Retina (tissue), 1 donor: ENCODE data around the gene NHLH2.
A peak's percentile ranks its signal among the peaks of the same experiment; 100 is the strongest.

ENCODE experiments used
- DNase-seq: peaks from one replicate; pipeline ENCODE4 v3.0.0-alpha.2; 2016

Gene NHLH2

DNA sequence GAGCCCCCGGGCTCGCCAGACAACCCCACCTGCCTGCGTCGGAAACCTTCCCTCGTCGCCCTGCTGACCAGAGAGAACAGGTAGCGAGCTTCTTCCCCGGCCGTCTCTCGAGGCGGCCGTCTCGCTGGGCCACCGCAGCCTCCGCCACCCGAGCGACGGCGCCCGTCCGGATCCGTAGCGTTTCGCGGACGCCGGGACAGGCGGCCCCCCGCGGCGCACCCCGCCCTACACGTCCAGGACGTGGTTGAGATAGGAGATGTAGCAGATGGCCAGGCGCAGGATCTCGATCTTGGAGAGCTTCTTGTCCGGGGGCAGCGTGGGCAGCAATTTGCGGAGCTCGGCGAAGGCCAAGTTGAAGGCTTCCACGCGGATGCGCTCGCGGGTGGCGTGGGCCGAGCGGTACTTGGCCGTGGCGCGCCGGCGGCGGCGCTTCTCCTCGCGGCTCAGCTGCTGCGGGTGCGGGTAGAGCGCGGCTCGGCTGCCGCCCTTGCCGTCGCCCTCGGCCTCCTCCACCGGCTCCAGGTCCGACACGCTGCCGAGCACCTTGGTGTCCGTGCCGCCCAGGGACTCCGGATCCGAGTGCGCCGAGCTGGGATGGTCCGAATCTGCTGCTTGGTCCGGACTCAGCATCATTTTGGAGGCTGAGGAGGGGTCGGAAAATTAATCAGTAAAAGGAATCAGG, 3.0 kb downstream of the NHLH2 start:
- DNase-seq = peak; percentile 77

DNA sequence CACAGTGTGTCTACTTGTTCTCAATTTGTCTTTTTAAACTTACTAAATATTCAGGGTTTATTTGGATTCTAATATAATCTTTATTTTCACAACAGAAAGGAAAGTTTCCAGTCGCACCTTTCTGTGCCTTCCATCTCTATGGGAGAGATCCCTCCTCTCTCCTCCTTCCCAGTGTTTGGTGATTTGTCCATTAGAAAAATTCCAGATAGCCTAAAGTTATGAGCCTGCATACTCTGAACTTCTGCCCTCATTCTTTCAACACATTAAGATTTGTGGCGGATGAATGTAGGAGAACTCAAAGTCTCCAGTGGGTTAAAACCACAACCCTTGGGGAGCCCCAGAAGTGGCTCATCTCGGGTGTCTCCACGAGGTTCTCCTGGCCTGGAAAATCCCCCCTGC, 3.6 kb downstream of the NHLH2 start:
- DNase-seq = no peak

DNA sequence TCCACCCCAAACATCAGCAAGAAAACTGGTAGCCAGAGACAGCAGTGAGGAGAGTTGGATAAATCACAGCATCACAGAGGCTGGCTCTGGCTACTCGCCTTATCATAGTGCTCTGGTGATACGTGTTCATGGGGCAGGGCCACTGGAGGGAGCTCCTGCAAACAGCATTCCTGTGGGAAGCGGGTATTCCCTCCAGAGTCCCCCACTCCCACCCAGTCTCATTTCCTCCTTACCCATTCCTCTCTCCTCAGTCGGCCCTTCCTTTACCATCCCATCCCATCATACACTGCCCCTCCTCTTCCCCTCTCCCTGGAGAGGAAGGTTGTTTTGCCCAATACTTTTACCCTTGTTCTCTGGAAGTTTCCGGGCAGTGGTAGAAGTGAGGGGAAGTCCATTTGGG, 7.1 kb downstream of the NHLH2 start:
- DNase-seq = no peak

DNA sequence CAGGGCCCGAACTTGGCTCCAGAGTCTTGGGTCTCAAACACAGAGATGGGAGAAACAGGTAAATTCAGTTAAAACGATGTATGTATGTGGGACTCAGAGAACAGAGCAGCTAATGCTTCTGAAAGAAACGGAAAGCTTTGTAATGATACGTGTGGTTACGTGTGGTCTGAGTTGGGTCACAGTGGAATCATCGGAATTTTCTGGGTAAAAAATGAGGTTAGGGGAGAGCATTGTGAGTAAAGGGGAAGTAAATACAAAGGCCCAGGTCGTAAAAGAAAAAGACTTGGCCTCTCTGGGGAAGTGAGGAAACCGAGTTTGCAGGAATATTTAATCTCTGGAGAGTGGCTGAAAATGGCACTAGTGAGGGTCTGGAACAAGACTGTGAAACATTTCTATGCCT, 8.3 kb downstream of the NHLH2 start:
- no peak for DNase-seq

DNA sequence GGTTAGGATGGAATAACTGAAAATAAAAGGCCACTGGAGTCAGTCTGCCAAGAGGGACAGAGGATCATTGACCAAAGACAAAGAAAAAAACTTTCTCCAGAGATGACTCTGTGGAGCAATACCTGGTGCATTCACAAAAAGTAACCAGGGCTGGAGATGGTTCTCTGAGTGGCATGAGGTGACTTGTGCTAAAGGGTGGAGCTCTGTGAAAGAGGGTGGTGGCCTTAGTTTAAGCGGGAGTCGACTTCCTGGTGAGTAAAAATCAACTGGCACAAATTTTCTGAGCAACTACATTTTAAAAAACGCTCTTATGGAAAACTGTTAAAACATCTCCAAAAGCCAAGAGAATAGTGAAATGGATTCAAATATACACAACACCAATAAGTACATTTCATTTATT, 10.0 kb downstream of the NHLH2 start:
- no peak for DNase-seq

DNA sequence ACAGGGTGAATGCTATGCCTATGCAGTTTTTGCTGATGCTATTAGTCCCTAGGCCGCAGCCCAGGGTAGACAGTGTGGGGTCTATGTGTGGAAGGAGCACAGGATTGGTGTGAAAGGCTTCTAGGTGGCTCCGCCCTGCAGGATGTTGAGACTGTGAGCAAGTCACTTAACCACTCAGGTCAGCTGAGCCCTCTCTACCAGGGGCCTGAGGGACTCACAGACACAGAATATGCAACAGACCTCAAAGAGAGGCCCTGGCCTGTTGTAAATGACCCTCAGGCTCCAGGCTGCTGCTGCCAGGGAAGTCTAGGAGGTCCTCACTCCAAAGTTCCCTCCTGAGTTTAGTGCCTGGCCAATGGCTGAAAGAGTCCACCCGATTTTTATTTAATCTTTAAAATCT, 11.0 kb downstream of the NHLH2 start:
- DNase-seq = no peak

DNA sequence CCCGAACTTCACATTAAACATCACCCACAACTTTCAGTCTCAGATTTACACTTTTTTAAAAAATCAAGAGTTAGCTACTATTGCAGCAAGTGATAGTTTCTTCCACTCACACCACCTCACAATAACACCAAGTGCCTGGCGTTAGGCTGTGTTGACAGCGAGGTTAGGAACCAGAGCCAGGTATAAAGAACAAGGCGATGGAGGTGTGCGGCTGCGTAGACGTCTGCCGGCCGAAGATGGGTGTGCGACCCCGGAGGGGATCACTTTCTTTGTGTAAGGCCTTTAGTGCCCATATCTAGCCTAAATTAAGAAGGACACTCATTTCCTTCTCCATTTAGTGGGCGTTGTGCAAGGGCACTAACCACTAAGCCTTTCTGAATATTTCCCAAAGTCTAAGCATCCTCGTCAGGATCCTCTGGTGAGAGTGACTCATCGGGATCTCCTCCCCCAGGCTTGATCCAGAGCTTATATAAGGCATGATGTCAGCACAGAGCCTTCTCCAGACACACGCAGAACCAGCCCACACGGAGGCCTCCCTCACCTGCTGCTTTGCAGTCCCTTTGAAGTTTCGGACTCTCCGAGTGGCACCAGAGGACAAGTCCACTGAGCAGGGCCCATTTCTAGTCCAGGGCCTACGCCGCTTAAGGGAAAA, 11.8 kb downstream of the NHLH2 start:
- peak; percentile 74 for DNase-seq

DNA sequence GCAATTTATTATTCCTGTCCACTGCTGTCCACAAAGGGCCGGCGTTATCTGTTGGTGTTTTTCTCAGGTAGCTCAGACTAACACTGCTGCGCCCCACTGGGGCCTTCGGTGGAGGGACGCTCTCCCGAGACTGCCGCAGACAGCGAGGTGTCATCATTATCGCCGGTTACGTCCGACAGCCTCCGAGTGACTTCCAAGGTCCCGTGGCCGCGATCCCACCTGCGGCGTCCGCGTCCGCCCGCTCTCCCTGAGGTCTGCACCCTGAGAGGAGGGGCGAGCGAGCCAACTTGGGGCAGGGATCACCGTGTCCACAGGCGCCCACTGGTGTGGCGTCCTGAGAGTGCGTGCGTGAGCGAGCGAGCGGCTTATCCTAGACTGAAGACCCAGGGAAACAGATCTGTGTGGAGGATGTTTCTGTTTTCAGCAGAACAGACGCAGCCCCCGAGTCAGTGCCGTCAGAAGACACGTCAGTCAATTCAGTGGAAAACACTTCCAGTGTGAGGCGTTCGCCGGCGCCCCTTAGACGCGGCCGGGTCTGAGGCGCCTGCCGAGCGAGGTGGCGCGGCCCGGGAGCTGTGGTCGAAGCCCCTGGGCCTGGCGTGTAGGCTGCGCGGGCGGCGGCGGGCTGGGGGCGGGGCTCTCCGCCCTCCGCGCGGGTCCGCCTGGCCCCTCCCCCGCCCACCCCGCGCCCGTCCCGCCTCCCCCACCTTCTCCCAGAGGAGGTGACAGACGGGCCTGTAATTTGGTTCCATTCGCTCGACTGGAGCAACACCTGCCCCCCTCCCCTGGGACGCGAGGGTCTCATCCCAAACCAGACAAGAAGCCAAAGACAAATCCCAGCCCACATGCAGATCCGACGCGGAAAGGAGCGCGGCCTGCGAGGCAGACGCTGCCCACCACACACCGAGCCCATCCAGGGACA, 12.6 kb downstream of the NHLH2 start:
- DNase-seq = peak; percentile 91

DNA sequence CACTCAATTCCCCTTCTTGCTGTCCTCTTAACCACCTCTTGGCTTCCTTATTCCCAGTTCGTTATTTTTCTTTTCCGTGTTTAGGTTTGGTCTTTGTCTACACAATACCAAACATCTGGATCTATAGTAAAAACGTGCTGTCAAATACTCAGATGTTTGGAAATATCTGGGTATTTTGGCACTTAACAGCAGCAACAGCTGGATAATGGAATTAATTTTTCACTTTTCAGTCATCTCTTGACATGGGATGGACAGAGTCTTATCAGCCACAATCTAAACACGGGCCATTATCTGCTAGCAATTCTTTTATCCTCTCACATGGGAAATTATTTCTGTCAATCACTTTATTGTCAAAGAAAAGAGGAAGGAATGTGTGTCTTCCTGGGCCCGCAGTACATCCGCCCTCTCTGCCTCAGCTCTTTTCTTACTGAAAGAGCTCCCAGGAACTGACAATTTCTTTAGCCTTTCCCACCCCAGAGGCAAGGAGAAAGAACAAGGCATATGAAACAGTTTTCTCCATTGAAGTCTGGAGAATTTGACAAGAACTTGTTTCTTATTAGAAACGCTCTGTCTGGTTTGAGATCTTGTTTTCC, 13.4 kb downstream of the NHLH2 start:
- no peak for DNase-seq

DNA sequence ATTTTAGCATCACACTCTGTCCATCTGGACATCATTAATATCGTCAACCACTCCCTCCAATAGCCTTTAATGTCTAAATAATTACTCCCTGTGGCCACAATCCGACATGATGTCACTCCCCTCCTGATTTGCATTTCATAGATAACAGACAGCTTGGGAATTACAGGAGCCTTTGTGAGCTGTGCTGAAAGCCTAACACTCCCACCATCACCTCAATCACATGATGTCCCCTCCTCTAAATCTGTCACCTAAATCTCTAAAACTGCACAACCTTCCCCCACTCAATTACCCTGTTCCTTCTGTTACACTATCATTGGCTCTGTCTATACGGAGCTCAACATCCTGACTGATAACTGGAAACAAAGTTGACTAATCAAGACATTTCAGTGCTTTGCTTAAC, 14.3 kb downstream of the NHLH2 start:
- DNase-seq = no peak

DNA sequence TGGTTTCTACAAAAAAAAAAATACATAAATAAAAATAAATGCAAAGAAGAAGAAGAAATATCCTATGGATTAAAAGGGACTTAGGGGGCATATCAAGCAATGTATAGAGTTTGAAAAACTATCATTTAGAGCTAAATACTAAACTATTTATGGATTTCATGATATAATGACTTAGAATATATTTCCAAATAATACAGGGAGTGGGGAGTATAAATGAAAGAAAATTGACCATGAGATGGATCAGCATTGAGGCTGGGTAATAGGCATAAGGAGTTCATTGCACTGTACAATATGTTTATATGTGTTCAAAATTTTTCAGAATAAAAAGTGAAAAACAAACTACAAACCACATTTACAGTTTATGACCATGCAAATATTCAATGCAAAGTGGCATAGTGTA, 18.8 kb downstream of the NHLH2 start:
- no peak for DNase-seq

DNA sequence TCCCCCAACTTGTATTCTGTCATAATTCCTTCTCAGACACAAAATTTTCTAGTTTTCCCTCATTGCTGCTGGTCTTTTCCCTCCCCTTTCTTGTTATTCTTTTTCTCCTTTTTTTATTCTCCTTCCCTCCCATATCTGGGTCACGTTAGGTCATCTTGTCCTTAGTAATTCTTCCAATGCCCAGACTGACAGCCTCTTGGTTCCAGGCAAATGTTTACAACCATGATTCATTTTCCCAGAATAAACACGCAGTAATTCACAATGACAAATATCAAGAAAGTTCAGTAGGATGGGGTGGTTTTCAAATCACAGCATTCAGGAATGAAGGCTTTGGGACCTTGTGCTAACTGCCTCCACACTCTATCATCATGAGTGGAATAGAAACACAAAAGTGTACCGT, 25.2 kb downstream of the NHLH2 start:
- no peak for DNase-seq

DNA sequence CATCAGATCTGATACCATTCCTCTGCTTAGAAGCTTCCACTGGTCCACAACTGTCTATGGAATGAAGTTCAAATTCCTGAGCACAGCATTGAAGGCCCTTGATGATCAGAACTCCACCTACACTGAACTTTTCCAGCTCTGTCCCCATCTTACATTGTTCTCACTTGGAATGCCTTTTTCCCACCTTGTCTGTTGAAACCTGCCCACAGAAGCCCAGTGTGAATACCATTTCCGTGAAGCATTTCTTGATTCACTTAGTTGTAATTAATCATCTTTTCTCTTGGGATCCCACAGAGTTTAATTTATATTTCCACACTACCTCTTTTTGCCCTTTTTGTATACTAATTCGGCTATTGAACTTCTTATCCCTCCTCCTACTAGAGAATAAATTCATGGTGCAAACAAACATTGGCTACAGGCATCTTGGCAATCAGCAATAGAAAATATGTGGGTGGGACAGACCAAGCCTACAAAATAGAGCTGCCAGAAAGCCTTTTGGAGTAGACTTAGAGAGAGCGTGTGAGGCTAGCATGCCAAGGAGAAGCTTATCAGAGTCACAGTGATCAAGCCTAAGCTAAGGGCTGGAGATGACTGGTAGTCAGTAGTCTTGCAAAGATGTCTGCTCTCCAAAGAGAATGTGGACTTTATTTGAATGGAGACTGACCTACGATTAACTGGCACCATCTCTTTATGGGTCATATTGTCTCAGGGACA, 26.1 kb downstream of the NHLH2 start:
- DNase-seq = no peak

DNA sequence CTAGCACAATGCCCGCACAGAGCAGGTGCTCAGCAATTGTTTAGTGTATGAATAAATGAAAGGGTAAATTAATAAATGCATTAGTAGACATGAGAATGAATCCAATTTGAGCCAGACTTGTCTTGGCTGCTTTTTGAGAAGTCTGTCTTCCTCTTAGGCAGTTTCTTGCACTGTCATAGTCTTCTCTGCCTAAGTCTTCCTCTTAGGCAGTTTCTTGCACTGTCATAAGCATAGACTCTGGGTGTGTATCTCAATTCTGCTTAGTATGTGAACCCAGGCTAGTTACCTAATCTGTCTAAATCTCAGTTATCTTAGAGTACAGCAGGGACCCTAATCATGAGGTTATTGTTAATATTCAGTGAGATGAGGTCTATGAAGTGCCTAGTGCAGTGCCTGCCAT, 27.2 kb downstream of the NHLH2 start:
- DNase-seq = no peak

DNA sequence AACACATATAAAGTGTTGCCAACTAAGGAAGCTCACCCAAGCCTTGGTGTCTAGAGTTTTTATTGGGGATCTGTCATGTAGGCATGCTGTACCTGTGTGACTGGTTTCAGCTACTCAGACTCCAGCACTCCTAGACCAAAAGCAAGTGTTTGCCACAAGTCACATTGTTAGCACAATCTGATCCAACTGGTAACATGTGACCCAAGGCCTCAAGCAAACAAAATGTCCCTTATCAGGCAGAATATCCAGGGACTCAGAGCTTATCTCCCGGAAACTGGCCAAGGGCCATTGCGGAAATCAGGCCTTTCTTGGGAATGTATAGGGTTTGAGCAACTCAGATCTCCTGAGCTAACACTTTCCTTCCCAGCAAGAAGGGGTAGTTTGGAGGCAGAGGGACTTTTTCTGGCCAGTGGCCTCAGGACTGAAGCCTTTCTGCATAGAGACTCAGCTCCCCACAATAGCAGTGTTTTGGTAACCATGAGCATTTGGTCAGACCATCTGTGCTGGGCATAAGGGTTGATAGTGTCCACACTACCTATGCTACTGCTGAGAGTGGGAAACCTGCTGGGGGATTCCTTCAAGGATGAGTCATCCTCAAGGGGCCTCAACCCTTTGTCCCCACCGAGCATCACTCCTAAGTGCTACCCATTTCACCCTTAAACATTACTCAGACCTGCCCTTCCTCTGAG, 29.6 kb downstream of the NHLH2 start:
- DNase-seq = no peak

DNA sequence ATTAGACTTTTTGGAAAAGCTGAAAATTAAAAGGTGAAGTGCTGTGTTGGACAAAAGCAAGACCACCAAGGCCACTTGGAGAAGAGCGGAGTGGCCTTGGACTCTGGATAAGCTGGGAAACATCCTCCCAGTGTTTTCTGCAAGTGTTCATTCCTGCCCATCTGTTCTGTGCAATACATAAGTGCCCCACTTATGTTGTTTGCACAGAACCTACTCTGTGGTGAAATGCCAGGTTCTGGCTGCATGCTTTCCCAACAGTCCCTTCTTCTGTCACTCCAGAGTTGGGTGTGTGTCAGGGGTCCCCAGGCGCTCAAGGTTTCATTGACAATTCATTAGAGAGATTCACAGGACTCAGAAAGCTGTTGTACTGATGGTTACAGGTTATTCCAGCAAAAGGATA, 30.3 kb downstream of the NHLH2 start:
- no peak for DNase-seq

DNA sequence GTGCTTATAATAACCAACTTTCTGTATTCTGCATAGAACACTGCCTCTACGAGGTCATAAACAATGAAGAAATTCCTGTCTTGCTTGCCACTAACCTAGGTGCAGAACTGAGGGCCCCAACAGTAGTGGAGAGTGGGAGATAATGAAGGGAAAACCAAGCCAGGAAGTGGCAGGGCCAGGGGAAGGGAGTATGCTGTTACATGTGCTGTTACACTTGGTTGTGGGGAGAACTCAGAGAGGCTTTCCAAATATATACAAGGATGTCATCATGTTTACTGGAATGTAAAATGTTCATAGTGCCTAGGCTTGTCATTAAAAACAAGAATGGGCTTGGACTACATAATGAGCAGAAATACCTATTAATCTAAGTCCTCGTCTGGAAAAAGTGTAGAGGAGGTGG, 31.1 kb downstream of the NHLH2 start:
- DNase-seq = no peak

DNA sequence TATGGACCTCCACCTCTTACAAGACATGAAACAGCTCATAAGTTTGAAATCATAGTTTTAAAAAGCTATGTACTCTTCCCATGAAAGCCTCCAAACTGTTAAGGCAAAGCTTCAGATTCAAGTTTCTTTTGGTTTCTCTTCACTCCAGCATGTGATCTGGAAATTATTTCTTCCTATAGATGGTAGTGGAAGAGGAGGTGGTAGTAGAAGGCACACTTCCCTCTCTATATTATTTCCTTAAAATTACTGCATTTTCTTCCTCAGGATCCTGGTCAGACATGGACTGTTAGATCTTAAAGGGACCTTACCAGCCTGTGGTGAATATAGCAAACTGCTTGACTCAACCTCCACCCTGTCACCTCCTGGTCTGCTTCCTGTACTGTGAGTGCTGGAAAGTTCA, 31.9 kb downstream of the NHLH2 start:
- no peak for DNase-seq

DNA sequence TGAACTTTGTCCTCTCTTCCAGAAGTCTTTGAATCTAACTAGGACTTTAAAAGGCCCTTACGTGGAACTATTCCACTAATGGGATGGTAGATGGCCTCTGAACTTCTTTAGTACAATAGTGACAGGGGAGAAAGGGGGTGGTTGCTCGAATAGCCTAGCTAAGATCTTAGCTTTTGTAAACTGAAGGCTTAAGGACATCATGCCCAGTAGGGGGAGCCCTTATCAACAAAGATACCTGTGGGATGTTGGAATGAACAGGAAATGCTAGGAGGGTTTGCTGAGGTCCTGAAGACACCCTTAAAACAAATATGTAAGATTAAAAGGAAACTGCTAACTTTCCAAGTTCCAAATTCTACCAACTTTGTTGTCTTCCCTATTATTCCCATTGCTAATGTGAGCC, 33.2 kb downstream of the NHLH2 start:
- peak; percentile 56 for DNase-seq

DNA sequence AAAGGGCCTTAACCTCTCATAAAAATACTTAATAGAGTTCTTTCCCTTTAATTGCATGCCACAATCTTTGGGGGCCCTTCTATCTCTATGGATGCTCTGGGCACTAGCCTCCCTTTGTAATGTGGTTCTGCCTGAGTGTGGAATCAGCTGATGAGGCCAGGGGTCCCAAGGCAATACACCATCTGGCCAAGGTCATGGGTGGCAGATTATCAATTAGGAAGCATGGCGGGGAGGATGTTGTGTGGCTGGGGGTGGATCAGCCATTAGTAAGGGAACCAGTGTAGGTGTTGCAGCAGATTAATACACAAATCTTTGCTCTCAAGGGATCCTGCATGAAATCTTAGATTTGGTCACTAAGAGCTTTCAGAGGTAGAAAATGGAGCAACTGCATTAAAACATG, 35.3 kb downstream of the NHLH2 start:
- no peak for DNase-seq

DNA sequence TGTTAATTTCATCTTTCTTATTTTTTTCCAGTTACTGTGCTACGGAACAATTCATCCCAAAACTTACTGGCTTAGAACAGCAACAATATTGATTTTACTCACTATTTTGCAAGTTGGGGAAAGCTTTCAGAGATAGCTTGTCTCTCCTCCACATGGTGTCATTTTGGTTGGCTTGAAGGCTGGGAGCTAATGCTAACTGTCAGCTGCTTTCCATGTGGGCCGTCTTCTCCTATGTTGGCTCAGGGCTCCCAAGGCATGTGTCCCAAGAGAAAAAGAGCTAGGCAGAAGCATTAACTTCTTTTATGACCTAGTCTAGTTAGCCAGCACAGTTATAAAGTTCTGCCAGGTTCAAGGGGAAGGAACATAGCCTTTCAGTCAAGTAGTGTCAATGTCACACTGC, 38.5 kb downstream of the NHLH2 start:
- DNase-seq = no peak

DNA sequence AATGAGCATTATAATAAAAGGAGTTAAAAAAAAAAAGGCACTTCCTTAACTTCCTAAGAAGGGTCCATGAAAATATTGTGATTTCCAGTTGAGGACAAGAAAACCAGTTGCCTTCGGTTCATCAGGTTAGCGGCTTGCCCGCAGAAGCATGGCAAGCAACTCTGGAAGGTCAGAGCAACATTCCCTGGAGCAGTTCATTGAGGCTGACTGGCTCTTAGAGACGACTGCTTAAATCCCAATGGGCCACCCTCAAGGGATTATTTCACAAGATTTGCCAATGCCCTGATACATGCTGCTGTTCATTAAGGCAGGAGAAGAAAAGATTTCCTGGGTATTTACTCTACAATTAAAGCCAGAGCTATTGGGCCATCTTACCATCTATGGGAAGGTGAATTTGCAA, 43.4 kb downstream of the NHLH2 start:
- peak; percentile 40 for DNase-seq
